Measurements from ENCODE around the gene PURA.
"Not testable (repeated sequence)": the region's sequence is repeated elsewhere in the genome, so short reads cannot be mapped to it uniquely, and the experiment has no call there.

The PURA gene

GRCh38 chr5:140154710-140155381, 40.9 kb downstream of the PURA start:
- not testable (repeated sequence) for H3K27ac ChIP-seq; DNase-seq (ENCODE audit: low read depth, low spot score)

DNA sequence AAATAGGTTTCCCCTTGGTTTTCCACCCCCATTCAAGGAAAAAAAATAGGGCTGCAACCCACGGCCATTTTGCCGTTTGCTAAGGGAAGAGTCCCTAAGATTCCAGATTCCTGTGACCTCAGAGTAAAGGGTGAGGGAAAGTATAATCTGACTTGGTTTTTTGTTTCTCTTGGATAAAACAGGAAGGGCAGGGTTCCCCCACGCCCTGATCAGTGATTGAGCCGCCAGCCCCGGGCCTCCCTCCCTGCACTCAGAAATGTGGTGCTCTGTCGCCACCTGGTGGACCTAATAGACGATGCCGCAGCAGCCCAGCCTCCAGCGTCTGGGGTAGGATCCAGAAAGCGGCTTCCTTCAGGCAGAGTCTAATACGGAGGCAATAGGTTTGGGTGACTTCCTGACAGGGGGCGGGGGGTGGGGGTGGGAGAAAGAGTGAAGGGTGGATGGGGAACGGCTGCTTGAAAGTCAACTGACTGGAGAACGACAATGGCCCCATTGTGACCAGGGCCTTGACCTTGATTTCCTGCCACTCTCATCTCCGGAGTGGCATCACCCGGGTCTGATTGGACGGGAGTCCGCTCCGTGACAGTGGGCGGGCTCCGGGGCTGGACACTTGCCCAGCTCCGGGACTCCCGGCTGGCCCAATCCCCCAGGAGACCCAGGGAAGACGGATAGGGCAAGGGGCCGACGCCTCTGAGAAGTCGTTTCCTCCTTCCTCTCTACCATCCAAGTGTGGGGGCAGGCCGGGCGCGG, 43.3 kb downstream of the PURA start:
- no peak overlapping the region for H3K27ac ChIP-seq
- no peak for DNase-seq (ENCODE audit: low read depth, low spot score)

- H3K27ac ChIP-seq: no peak overlapping the region
These were observed 45.4 kb downstream of the PURA start for GRCh38 chr5:140159014-140159927.

DNA sequence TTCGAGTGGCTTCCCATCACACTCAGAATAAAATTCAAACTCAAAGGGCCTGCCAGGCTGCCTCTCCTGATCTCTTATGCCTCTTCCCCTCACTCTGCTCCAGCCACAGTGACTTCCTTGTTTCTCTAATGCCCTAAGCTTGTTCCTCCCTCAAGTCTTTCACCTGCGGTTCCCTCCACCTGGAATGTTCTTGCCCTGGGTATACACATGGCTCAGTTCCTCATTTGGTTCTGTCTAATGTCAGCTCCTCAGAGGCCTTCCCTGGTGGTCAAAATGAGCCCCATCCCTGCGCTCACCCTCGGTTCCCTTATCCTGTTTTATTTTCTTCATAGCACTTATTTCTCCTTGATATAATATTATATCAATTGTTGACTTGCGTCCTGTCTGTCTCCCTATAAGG, 48.4 kb downstream of the PURA start:
- no peak for DNase-seq (ENCODE audit: low read depth, low spot score)
- no peak overlapping the region for H3K27ac ChIP-seq

More at GRCh38 chr5:140159014-140159927, 45.4 kb downstream of the PURA start:
- DNase-seq (ENCODE audit: low read depth, low spot score): no peak

GRCh38 chr5:140162781-140163180, 48.9 kb downstream of the PURA start:
- H3K27ac ChIP-seq: no peak overlapping the region
- no peak for DNase-seq (ENCODE audit: low read depth, low spot score)

GRCh38 chr5:140165101-140165922, 51.4 kb downstream of the PURA start:
- no peak overlapping the region for H3K27ac ChIP-seq
- DNase-seq (ENCODE audit: low read depth, low spot score): no peak

- H3K27ac ChIP-seq: no peak overlapping the region
- DNase-seq (ENCODE audit: low read depth, low spot score): no peak
These were observed 52.0 kb downstream of the PURA start for GRCh38 chr5:140165923-140166270.

DNA sequence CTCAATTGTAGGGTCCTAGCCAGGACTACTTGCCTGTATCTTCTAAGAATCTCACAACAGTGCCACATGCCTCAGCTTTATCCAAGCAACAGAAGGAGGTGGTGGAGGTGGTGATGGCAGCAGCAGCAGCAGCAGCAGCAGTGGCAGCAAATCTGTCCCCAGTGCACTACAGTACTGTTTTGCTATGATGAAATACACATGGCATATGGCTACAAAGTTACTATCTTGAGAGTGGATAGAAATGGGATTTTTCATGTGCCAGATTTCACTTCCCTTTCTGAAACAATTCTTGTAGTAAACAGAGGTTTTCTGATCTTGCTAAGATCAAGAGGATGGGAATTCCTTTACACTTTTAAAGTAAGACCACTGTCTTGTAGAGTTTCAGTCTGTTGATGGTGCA, 53.0 kb downstream of the PURA start:
- no peak overlapping the region for H3K27ac ChIP-seq

DNA sequence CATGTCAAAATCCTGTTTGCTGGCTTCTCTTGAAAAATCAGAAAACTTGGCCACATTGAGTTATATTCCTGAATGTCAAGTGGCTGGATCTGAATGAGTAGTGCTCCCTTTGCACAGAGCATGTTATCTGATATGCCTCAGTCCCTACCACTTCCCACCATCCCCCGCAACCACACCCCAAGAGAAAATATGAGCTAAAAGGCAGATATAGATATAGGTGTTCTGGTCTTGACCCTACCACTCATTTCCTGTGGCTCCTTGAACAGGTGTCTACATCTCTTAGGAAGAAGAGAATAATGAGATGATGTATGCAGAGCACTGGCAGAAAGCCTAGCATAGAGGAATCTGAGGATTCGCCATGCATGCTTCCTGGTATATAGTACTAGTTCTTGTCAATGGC, 54.5 kb downstream of the PURA start:
- no peak for DNase-seq (ENCODE audit: low read depth, low spot score)
- no peak overlapping the region for H3K27ac ChIP-seq

More for the DNA sequence above, 53.0 kb downstream of the PURA start:
- DNase-seq (ENCODE audit: low read depth, low spot score): no peak

DNA sequence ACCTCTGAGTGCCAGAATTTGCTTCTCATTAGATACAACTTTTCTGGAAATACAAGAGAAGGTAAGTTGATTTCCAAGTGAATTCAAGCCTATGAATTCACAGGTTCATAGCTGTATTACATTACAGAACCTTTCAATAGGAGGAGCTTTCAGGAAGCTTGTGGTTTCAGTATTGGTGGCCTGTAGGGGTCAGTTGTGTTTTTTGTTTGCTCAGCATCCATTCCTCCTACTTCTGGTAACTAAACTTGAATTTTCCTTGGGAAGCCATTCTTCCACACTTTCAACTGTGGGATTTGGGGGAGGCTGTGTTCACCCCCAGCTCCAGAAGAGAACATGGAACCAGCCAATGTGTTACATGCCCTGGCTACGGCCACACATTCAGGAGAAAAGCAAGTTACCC, 55.5 kb downstream of the PURA start:
- no peak overlapping the region for H3K27ac ChIP-seq
- no peak for DNase-seq (ENCODE audit: low read depth, low spot score)

DNA sequence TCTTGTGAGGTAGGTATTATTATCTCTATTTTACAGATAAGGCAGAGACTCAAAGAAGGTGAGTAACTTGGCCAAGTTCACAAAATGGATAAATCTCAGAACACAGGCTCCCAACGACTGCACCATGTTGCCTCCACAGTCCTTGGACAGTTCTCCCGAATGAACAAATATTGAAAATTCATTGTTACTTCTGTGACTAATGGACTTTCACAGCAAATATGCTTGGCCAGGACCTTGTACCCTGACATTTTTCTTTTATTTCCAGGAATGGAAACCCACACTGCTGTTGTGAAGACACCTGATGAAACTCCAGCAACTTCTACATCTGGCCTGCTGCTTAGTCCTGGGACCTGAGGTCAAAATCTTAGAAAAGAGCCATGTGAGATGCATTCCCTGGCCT, 58.6 kb downstream of the PURA start:
- H3K27ac ChIP-seq: no peak overlapping the region
- no peak for DNase-seq (ENCODE audit: low read depth, low spot score)

DNA sequence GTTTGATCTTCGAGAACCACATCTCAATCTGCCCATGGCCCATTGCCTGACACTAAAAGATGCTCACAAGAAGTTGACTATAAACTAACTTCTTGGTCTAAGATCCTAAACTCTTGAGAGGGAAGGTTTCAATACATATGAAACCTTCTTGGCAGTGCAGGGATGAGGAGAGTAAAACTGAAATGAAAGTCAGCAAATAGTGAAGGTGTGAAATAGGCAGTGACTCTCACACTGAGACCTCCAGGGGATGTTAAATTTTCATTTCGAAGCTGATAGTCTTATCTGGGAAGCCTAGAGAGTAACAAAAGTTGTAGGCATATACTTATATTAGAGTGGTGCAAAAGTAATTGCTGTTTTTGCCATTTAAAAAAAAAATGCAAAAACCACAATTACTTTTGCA, 60.1 kb downstream of the PURA start:
- DNase-seq (ENCODE audit: low read depth, low spot score): no peak
- no peak overlapping the region for H3K27ac ChIP-seq

GRCh38 chr5:140174465-140175366, 60.8 kb downstream of the PURA start, which contains the start of gene CYSTM1:
Gene CYSTM1 (plus strand): TSS chr5:140175188. CDS start chr5:140194466, 19,278 bp downstream.
- DNase-seq (ENCODE audit: low read depth, low spot score): peak; percentile 82
- peak within 1 kb of the TSS; percentile 79 for H3K27ac ChIP-seq

Data from epithelial cell of prostate (primary cell).